Skeletal muscle tissue (tissue), 4 donors: ENCODE results near the gene CENPP. TPM values are rescaled to one million over a fixed set of nuclear protein-coding genes. Genes with fewer than 3 reads are reported as not detected.

Experiments
- H3K27ac ChIP-seq: one replicate; pipeline ENCODE4 v1.7.0; 2013; ENCODE audit warnings: mild to moderate bottlenecking, low read depth, low read length, inconsistent platforms
- H3K27me3 ChIP-seq, 3 donors: one replicate each; pipeline ENCODE4 v1.7.0; 2013; ENCODE audit warnings: low read length in 3 of 3; ENCODE audit not compliant: control insufficient read depth in 3 of 3, insufficient read depth in 3 of 3
- H3K36me3 ChIP-seq, 3 donors: one replicate each; pipeline ENCODE4 v1.7.0; 2013; ENCODE audit warnings: low read length in 3 of 3; ENCODE audit not compliant: control insufficient read depth in 3 of 3, insufficient read depth in 3 of 3
- H3K4me1 ChIP-seq, 3 donors: one replicate each; pipeline ENCODE4 v1.7.0; 2013; ENCODE audit warnings: low read length in 3 of 3, mild to moderate bottlenecking in 3 of 3; ENCODE audit not compliant: control insufficient read depth in 3 of 3, insufficient read depth in 3 of 3
- H3K4me3 ChIP-seq, 3 donors: one replicate each; pipeline ENCODE4 v1.7.0; 2013; ENCODE audit warnings: low read length in 3 of 3
- H3K9ac ChIP-seq, 3 donors: one replicate each; pipeline ENCODE4 v1.7.0; 2013; ENCODE audit warnings: low read length in 3 of 3, mild to moderate bottlenecking in 3 of 3, moderate library complexity in 2 of 3, low read depth in 1 of 3
- H3K9me3 ChIP-seq, 3 donors: one replicate each; pipeline ENCODE4 v1.7.0; 2013; ENCODE audit warnings: low read length in 3 of 3; ENCODE audit not compliant: control insufficient read depth in 3 of 3
- total RNA-seq: library from RNA; depleted of rRNA; stranded (reverse); fragments of >200 nt; gene quantifications from one replicate; pipeline ENCODE4 v1.2.3, GENCODE V29; 2014
- donor health status: Osteomylitis.

Gene CENPP
- total RNA-seq, 1 donor from 2014 or later: 15.7 TPM

GRCh38 chr9:92641092-92641809 is 315.5 kb downstream of the CENPP start:
- Histone ChIP-seq H3K27me3 (no peaks in the 10 kb centered on the region), H3K4me3 (no peak overlapping the region), H3K36me3 (peaks cover 60 to 68% (median 63%) of the 10 kb centered on the region in 3 donors), H3K27ac (no peak overlapping the region), H3K9ac (no peak overlapping the region), H3K4me1 (no peaks in the 10 kb centered on the region), H3K9me3 (no peaks in the 10 kb centered on the region)

GRCh38 chr9:92642041-92642451 is 316.3 kb downstream of the CENPP start:
- no peaks in the 10 kb centered on the region for H3K27me3 ChIP-seq
- no peak overlapping the region for H3K9ac ChIP-seq
- H3K4me1 ChIP-seq: no peaks in the 10 kb centered on the region
- H3K27ac ChIP-seq: no peak overlapping the region
- H3K9me3 ChIP-seq: no peaks in the 10 kb centered on the region
- H3K4me3 ChIP-seq: no peak overlapping the region
- H3K36me3 ChIP-seq: peaks cover 59 to 71% (median 61%) of the 10 kb centered on the region in 3 donors

DNA sequence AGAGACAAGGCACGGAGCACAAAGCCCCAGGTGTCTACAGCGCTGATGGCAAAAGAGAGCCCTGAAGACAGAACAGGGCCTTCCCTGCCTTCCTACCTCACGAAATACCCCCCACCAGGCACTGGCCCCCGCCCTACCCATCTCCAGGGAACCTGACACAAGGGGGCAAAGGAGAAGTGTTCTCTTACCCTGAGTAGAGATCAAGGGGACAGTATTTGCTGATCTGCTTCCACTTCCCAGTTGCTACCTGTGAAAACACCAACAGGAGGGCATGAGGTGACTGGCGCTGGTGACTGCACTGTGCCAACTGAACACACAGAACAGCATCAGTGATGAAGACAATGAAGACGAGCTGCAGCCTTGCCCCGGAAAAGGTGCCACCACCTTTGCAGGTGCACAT is 316.8 kb downstream of the CENPP start:
- Histone ChIP-seq H3K36me3 (peaks cover 54 to 70% (median 59%) of the 10 kb centered on the region in 3 donors), H3K4me3 (no peak overlapping the region), H3K4me1 (no peaks in the 10 kb centered on the region), H3K27ac (no peak overlapping the region), H3K9me3 (no peaks in the 10 kb centered on the region), H3K9ac (no peak overlapping the region), H3K27me3 (no peaks in the 10 kb centered on the region)

GRCh38 chr9:92644278-92644677 is 318.5 kb downstream of the CENPP start:
- Histone ChIP-seq H3K9me3 (no peaks in the 10 kb centered on the region), H3K36me3 (peaks cover 63 to 75% (median 64%) of the 10 kb centered on the region in 3 donors), H3K4me3 (no peak overlapping the region), H3K4me1 (no peaks in the 10 kb centered on the region), H3K27me3 (no peaks in the 10 kb centered on the region), H3K27ac (no peak overlapping the region), H3K9ac (no peak overlapping the region)

DNA sequence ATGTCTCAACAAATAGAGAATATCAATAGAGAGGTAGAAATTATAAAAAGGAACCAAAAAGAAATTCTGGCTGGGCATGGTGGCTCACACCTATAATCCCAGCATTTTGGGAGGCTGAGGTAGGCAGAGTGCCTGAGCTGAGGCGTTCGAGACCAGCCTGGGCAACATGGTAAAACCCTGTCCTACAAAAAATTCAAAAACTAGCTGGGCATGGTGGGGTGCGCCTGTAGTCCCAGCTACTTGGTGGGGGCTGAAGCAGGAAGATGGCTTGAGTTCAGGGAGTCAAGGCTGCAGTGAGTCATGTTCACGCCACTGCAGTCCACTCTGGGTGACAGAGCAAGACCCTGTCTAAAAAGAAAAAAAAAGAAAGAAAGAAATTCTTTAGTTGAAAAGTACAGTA is 319.3 kb downstream of the CENPP start:
- Histone ChIP-seq H3K27me3 (no peaks in the 10 kb centered on the region), H3K9me3 (no peaks in the 10 kb centered on the region), H3K9ac (no peak overlapping the region), H3K36me3 (peaks cover 60 to 72% (median 63%) of the 10 kb centered on the region in 3 donors), H3K4me1 (no peaks in the 10 kb centered on the region), H3K4me3 (no peak overlapping the region), H3K27ac (no peak overlapping the region)

GRCh38 chr9:92647671-92648473 is 322.1 kb downstream of the CENPP start:
- H3K27ac ChIP-seq: no peak overlapping the region
- H3K9ac ChIP-seq: no peak overlapping the region
- H3K9me3 ChIP-seq: no peaks in the 10 kb centered on the region
- peaks cover 42 to 58% (median 45%) of the 10 kb centered on the region in 3 donors for H3K36me3 ChIP-seq
- no peaks in the 10 kb centered on the region for H3K4me1 ChIP-seq
- no peaks in the 10 kb centered on the region for H3K27me3 ChIP-seq
- no peak overlapping the region for H3K4me3 ChIP-seq

DNA sequence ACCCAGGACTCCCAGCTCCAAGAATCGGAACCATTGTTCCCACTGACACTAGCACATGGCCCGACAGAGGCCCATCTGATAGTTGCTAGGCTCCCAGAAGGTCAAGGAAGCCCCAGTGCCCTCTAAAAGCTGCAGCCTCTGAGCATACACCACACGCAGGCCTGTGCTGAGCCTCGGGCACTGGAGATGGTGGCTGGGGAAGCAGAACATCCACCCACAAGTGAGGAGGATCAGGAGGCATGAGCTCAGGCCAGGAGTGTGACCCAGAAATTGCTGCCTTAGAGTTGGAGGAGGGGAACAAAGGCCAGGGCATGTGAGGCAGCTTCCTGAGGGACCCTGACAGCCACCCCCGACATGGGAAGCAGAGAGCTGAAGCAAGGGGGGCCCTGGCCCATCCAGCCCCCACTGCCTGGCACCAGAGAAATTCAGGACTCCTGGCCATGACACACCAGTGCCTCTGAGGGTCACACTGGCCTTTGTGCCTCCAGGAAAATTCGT is 322.8 kb downstream of the CENPP start:
- peaks cover 39 to 51% (median 43%) of the 10 kb centered on the region in 3 donors for H3K36me3 ChIP-seq
- H3K27me3 ChIP-seq: no peaks in the 10 kb centered on the region
- no peak overlapping the region for H3K27ac ChIP-seq
- H3K4me3 ChIP-seq: no peak overlapping the region
- H3K9me3 ChIP-seq: no peaks in the 10 kb centered on the region
- H3K4me1 ChIP-seq: no peaks in the 10 kb centered on the region
- no peak overlapping the region for H3K9ac ChIP-seq

GRCh38 chr9:92649007-92649406 is 323.3 kb downstream of the CENPP start:
- Histone ChIP-seq H3K27me3 (no peaks in the 10 kb centered on the region), H3K4me3 (no peak overlapping the region), H3K36me3 (peaks cover 34 to 48% (median 39%) of the 10 kb centered on the region in 3 donors), H3K9me3 (no peaks in the 10 kb centered on the region), H3K27ac (no peak overlapping the region), H3K4me1 (no peaks in the 10 kb centered on the region), H3K9ac (no peak overlapping the region)

- no peak overlapping the region for H3K27ac ChIP-seq
- no peak overlapping the region for H3K9ac ChIP-seq
- H3K27me3 ChIP-seq: no peaks in the 10 kb centered on the region
- H3K4me1 ChIP-seq: peaks cover 6 to 7% (median 7%) of the 10 kb centered on the region in 3 donors
- no peak overlapping the region for H3K4me3 ChIP-seq
- H3K36me3 ChIP-seq: peaks cover 36 to 44% (median 39%) of the 10 kb centered on the region in 3 donors
- H3K9me3 ChIP-seq: no peaks in the 10 kb centered on the region
These were observed 324.5 kb downstream of the CENPP start for GRCh38 chr9:92650296-92650695.
